Measurements from ENCODE around the gene ZNF281.
"Not testable (repeated sequence)": the region's sequence is repeated elsewhere in the genome, so short reads cannot be mapped to it uniquely, and the experiment has no call there.

ZNF281 gene

DNA sequence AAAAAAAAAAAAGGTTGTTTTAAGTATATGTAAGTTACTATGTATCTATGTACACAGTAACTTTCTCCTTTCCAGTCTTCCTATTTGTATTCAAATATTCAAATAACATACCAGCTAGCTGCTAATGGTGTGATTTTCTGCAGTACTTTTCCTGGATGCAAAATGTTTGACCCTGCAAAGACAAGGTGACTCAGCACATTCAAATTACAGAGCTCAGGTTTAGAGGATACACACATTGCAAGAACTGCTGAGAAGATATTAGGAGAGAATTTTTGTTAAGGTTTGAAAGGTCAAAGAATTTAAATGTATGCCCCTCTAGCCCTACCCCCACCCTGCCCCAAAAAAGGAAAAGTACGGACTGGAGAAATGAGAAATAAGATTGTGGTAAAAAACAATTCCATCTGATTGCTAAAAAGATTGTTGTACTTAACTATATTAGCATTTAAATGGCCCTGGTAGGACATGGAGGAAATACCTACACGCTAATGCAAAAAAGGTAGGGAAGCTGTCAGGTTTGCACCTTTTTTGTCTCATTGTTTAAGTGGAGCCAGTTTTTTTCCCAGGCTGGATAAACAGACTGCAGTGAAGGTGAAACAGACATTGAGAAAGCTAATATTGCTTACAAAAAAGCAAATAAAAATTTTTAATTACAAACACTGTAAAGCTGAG, 45.6 kb downstream of the ZNF281 start:
- TF ChIP-seq, protein P1, sequence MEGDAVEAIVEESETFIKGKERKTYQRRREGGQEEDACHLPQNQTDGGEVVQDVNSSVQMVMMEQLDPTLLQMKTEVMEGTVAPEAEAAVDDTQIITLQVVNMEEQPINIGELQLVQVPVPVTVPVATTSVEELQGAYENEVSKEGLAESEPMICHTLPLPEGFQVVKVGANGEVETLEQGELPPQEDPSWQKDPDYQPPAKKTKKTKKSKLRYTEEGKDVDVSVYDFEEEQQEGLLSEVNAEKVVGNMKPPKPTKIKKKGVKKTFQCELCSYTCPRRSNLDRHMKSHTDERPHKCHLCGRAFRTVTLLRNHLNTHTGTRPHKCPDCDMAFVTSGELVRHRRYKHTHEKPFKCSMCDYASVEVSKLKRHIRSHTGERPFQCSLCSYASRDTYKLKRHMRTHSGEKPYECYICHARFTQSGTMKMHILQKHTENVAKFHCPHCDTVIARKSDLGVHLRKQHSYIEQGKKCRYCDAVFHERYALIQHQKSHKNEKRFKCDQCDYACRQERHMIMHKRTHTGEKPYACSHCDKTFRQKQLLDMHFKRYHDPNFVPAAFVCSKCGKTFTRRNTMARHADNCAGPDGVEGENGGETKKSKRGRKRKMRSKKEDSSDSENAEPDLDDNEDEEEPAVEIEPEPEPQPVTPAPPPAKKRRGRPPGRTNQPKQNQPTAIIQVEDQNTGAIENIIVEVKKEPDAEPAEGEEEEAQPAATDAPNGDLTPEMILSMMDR (IDR thresholded peaks at IDR 0.05; ENCODE audit: low read depth, low read length, missing control alignments), result no peak
- H3K4me3 ChIP-seq (ENCODE audit: low read depth, low read length), result no peak overlapping the region
- DNase-seq (ENCODE audit: low read depth), result no peak
- in situ Hi-C loops (cut with HindIII; ENCODE audit: low sequenced_read_pairs), result no loop called here

DNA sequence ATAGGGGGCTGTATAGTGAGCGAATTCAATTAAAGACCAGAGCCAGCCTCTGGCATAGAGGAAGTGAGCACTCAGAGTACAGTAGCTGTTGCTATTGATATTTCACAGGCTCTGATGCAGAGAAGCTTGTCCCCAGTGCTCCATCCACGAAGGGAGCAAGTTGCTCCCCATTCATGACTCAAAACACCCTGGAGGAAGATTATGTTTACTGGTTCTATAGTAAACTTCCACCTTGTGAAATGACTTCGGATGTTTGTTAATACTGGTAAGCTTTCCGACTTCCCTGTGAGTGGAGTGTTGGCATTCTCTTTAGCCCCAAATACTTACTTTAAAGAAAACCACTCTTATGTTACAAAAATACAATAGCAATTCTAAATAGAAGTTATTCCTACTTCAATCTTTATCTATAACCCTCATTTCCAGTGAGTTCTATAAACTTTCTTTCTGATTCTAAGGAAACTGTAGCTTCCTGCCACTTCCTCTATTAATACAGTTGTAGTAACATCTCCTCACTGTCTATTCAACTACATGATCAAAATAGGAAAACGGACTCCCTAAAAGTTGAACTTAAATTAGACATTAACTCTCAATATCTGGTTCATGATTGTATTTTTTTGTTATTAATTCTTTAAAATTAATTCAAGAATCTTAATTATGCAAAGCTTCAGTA, 46.4 kb downstream of the ZNF281 start:
- TF ChIP-seq, protein P1 (IDR thresholded peaks at IDR 0.05; ENCODE audit: low read depth, low read length, missing control alignments), result no peak
- in situ Hi-C loops (cut with HindIII; ENCODE audit: low sequenced_read_pairs), result no loop called here
- no peak overlapping the region for H3K4me3 ChIP-seq (ENCODE audit: low read depth, low read length)
- DNase-seq (ENCODE audit: low read depth), result no peak

DNA sequence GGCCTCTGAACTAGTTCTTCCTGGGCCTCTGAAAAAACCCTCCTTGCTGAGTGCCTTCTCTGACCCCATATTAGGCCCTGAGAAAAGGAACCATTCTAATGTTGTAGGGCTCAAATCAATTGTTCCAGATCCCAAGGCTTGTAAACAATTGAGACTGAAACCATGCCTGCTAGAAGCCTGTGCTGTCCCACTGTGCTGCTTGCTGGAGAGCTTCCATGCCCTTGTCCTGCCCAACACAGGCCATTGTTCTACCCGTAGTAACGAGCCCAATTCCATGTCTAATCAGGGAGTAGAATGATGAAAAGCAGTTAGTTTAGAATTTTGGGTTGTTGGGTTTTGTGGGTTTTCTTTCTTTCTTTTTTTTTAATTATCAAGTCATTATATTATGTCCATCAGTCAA, 47.4 kb downstream of the ZNF281 start:
- no peak for DNase-seq (ENCODE audit: low read depth)
- no peak overlapping the region for H3K4me3 ChIP-seq (ENCODE audit: low read depth, low read length)
- in situ Hi-C loops (cut with HindIII; ENCODE audit: low sequenced_read_pairs), result no loop called here
- TF ChIP-seq, protein P1 (IDR thresholded peaks at IDR 0.05; ENCODE audit: low read depth, low read length, missing control alignments), result no peak

DNA sequence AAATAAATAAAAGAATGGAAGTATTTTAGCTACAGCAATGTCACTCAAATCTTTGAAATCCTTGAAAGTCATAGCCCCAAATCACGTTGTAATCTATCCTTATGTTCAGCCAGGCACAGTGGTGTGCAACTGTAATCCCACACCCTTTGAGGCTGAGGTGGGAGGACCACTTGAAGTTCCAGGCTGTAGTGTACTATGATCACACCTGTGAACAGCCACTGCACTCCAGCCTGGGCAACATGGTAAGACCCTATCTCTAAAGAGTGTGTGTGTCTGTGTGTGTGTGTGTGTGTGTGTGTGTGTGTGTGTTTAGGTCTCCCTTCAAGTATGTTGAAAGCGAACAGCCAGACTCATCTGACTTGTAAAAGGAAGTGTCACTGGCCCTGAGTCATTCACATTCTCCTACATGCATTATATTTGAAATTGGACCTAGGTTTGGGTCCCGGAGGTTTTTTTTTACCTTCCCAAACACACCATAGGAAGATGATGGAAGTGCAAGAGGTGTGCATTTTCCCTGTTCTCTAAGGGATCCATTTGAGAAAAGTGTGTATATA, 50.1 kb downstream of the ZNF281 start:
- TF ChIP-seq, protein P1 (IDR thresholded peaks at IDR 0.05; ENCODE audit: low read depth, low read length, missing control alignments), result no peak
- DNase-seq (ENCODE audit: low read depth), result no peak
- H3K4me3 ChIP-seq (ENCODE audit: low read depth, low read length), result no peak overlapping the region
- in situ Hi-C loops (cut with HindIII; ENCODE audit: low sequenced_read_pairs), result no loop called here

DNA sequence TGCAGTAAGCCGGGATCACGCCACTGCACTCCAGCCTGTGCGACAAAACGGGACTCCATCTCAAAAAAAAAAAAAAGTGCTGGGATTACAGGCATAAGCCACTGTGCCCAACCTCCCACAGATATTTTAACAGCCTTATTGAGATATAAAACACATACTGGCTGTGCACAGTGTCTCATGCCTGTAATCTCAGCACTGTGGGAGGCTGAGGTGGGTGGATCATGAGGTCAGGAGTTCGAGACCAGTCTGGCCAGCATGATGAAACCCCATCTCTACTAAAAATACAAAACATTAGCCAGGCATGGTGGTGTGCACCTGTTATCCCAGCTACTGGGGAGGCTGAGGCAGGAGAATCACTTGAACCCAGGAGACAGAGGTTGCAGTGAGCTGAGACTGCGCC, 51.9 kb downstream of the ZNF281 start:
- H3K4me3 ChIP-seq (ENCODE audit: low read depth, low read length); in situ Hi-C loops (cut with HindIII; ENCODE audit: low sequenced_read_pairs); DNase-seq (ENCODE audit: low read depth): not testable (repeated sequence)

DNA sequence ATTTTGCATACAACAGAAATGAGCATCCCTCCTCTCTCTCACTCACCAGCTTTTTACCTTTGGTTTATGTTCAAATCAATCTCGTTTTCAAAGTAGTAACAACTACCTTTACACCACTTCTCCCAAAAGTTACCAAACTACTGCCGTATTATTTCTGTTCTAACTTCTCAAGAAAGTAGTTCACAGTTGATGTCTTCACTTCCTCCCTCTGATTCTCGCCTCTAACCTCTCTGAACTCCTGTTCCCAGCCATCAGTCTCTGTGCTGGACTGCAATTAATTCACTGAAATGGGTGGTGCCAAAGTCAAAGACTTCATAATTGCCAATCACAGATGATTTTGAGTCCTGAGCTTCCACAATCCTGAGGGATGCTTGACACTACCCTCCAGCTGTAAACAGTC, 54.0 kb downstream of the ZNF281 start:
- no peak overlapping the region for H3K4me3 ChIP-seq (ENCODE audit: low read depth, low read length)
- in situ Hi-C loops (cut with HindIII; ENCODE audit: low sequenced_read_pairs), result no loop called here

More for the DNA sequence above, 54.0 kb downstream of the ZNF281 start:
- TF ChIP-seq, protein P1 (IDR thresholded peaks at IDR 0.05; ENCODE audit: low read depth, low read length, missing control alignments), result no peak
- DNase-seq (ENCODE audit: low read depth), result no peak
